ENCODE measurements around the gene SMPX.

Gene SMPX

GRCh38 chrX:21744060-21744459, 13.9 kb downstream of the SMPX start:
- DNase-seq (ENCODE audit: low read depth, low spot score) = no peak

DNA sequence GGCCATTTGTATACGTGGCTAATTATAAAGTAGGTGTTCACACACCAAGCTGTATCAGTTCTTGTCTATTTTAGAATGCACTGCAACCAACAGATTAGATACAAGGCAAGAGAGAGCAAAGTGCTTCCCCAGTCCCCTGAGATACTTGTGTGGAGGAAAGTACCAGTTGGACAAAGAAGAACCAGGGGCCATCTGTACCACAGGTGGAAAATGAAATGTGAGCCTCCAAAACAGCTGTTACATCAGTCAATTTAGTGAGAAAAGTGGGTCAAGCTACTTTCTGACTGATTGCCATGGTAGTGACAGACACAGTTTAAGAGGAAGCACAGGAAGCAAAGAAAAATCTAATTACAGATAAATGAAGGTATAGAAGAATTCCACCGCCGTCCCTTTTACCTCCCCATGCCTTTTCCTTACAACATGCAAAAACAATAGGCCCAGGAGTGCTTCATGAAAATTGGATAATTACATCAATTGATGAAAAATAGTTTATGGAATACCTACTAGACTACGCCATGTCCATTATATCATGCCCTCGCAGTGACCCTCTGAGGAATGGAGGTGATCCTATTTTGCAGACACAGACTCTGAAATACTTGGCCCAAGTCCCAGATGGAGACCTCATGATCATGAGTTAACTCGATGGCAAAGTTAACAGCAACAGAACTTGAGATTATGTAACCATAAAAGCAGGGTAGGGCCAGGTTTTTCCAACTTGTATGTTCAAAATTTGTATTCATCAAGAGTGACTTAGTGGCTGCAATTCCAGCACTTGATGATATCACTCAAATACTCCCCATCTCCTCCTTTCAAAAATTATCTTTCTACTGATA, 15.8 kb downstream of the SMPX start:
- no peak for DNase-seq (ENCODE audit: low read depth, low spot score)

DNA sequence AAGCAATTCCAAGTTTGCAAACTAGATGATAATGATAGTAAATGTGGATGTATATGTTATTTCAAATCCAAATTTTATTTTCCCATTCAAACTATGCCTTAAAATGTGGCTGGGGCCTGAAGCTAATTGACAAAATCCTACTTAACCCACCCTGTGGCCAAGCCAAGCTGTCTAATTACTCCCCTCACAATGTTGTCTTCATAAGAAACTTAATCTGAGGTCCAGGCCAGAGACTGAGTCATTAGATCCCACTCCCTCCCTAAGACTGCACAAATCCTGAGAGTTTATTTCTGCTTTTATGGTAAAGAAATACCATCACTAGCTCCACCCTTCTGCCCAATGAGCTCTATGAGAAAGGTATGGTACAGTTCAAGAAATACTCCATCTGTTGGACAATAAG, 16.6 kb downstream of the SMPX start:
- DNase-seq (ENCODE audit: low read depth, low spot score) = no peak

DNA sequence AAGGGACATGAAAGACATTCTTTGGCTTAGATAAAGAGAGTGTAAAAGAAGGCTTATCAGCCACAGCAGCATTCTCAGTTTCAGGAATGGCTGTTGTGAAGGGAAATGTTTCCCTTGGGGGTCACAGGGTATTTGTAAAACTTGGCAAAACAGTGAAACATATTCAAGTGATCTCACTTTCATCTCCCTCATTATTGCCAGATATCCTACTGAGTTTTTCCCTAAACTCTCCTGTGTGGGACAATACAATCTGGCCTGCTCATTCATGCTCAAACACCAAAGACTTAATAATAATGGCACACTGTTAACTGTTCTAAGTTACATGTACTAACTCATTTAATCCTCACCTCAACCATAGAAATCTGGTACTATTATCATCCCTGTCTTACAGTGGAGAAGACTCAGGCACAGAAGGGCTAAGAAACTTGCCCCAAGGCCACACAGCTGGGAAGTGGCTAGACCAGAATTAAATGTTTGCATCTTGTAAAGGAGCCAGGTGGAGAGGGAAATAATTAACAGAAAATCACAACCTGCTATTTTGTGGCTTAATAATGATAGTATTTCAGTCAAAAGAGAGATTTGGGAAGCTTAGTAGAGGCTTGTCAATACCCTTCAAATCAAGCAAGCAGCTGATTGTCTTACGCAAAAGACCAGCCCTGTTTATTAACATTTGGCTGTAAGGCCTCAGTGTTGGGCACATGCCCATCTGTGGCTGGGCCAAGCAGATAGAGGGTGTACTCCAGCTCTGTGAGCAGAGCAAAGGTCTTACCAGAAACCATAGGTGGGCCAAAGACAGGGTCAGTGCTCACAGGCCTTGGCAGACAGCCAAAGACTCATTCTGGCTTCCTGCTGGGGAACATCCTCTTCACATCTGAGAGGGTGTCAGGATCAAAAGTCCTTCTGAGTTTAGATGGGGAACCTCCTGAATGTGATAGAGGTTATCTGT, 17.3 kb downstream of the SMPX start:
- no peak for DNase-seq (ENCODE audit: low read depth, low spot score)

DNA sequence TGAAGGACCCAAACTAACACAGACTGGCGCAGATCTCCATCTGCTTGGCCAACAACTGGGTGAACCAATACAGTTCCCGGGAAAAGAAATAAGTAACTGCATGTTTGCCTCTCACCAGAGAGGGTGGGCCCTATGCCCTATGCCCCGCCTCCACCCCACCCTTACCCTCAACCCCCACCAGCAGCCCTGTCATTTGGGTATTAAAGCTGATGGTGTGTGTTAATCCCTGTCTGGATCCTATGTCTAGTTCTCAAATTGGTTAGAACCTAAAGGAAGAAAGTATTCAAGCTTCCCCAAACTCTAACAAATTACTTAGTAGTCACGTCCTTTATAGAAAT, 19.0 kb downstream of the SMPX start:
- DNase-seq (ENCODE audit: low read depth, low spot score) = no peak

DNA sequence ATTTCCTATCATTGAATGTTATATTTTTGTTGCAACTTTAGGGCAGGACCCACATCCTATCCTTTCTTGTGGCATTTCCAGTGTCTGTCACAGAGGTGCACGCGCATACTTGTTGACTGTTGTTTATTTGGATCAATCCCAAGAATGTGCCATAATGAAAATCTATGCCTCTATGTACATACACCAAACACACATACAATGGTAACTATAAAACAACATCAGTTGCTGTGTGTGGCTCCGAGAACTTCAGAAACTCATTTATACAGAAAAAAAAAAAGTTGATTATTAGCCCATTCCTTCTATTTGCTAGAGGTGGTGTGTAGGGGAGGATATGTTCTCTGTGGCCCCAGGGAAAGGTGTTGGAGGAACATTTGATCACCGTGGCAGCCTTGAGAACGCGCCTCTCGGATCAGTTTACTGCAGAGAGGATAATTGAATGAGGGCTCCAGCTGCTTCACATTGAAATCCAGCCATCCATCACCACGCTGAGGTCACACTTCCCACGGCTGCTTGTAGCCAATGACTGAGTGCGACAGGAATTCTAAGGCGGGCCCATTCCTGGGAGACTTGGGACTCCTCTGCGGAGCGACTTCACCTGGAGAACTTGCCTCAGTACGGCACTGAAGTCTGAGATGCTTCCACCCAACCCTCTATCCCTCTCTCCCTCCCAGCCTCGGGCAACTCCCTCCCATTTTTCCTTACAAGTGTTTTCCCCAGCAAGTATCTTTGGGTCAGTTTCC, 19.5 kb downstream of the SMPX start:
- DNase-seq (ENCODE audit: low read depth, low spot score) = no peak

DNA sequence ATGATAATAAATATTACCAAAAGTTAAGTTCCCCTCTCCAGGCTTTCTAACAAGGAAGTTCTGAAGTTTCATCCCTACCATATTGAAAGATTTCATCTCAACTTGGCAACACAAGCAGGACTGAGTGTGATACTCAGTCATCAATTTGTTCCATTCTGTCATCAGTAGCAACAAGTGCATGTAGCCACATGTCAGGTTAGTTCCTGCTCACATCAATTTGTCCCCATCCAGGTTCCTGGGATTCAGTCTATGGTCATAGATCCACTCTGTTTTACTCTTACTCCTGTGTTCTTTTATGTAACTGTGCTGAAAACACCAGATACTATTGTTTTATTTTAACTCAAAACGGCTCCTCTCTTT, 22.2 kb downstream of the SMPX start:
- DNase-seq (ENCODE audit: low read depth, low spot score) = no peak

DNA sequence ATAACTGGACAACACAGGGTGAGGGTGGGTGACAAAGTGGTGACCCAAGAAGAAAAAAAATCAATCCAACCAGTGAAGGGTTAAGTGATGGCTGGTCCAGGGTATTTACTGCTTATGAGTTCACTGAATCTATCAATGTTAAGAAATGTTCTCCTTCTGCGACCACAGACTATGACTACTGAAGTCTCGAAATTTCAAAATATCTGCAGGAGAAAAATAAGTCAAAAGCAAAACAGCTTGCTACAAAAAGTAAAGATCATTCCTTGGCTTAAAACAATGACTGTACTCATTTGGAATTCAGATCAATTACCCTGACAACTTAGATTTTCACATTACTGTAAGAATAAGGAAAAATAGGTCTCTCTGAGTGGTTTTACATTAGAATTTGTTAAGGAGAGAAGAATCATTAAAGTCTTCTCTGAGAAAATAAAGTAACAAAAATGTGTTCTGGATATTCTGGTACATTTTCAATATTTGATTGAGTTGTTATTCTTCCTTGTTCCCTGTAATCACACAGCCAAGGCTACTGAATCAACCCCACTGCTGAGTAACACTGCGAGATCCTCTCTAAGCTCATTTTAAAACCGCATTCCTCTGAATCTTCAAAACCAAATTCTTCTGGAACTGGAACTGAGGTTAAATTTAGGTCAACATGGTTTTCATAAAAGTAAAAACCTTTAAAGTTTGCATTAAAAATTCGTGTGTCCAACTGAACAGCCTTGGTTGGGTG, 22.7 kb downstream of the SMPX start:
- no peak for DNase-seq (ENCODE audit: low read depth, low spot score)

DNA sequence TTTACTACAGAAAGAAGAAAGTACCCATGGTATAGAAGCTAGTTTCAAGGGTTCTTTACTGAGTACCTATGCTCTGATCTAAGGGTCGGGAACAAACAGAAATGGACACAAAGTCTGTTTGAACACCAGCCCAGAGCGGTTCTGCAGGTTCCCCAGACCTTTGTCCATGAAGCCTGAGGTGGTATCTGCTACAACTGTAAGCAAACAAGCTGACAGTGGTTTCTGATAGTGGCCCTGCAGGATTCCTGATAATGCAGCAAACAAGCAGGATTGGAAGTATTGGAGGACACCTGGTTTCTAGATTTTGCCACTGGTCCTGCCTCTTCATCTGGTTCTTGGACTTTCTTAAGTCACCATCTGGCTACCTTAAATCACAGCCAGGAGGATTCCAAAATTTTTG, 23.7 kb downstream of the SMPX start:
- no peak for DNase-seq (ENCODE audit: low read depth, low spot score)

GRCh38 chrX:21733705-21734104, 24.2 kb downstream of the SMPX start:
- no peak for DNase-seq (ENCODE audit: low read depth, low spot score)

DNA sequence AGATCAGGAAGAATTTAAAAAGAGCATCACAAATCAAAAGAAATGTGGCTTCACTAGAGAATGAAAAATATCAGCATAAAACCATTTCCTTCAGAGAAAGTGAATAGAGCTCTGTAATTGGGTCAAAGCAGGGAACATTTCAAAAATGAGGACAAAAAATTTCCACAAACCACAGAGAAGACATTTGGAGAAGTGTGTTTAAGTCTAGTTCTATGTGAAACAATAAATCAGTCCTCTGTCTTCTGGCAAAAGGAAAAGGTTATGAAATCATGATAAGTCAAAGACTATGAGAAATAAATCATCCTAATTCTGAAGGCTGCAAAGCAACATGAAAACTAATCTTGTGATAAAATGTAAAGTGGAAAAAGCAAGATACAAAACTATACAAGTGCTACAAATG, 27.9 kb downstream of the SMPX start:
- DNase-seq (ENCODE audit: low read depth, low spot score) = no peak

- no peak for DNase-seq (ENCODE audit: low read depth, low spot score)
Observed at GRCh38 chrX:21728276-21728968, 29.5 kb downstream of the SMPX start.

DNA sequence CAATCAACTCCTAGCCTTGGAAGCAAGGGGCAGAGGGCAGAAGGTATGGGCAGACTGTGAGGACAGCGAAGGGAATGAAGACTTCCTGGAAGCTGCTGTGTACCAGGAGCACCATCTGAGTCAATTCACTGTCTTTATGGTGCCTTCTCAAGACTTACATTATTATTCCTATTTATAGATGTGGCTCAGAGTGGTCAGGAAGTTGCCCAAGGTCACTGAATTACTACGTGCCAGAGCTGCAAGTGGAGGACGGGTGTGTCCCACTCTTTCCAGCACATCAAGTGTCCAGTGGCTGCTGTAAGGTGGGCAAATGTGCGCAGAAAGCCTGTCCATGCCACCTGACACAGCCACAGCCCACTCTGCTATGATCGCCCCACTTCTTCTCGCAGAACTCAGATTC, 32.0 kb downstream of the SMPX start:
- no peak for DNase-seq (ENCODE audit: low read depth, low spot score)

GRCh38 chrX:21725496-21725895, 32.4 kb downstream of the SMPX start:
- DNase-seq (ENCODE audit: low read depth, low spot score) = no peak

DNA sequence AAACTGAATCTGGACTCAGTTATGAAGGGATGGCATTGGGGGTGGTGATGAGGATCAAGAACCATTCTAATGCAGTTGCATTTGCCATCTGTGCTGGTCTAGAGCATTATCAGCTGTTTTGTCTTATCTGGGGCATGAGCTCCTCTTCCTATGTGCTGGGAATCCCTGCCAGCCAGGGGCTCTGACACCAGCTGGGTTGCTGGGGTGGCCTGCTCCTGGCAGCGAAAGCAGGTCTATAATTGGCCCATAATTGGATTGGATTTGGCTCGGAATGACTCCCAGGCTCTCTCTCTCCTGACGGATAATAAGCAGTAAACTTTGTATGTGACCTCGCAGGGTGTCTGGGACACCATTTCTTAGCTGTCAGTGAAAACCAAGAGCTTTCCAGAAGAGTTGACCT, 34.1 kb downstream of the SMPX start:
- DNase-seq (ENCODE audit: low read depth, low spot score) = no peak

GRCh38 chrX:21723084-21723483, 34.8 kb downstream of the SMPX start:
- no peak for DNase-seq (ENCODE audit: low read depth, low spot score)

DNA sequence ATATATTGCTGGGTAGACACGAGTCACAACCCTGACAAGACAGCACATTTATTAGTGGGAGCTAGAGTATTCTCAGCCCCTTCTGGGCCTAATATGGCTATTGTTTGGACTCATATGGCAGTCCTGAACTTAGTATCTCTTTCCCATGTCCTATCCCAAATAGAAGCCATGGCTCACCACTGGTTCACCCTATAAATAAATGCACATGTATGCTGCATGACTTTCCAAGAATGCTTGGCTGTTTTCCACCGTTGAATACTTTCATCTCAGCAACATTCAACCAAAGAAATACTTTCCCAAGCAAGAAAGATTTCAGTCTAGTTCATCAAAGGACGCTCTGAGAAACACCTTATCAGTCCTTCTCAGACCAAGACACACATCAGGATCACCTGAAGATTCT, 36.7 kb downstream of the SMPX start:
- DNase-seq (ENCODE audit: low read depth, low spot score) = no peak

- DNase-seq (ENCODE audit: low read depth, low spot score) = no peak
Observed at GRCh38 chrX:21718575-21718974, 39.3 kb downstream of the SMPX start.

DNA sequence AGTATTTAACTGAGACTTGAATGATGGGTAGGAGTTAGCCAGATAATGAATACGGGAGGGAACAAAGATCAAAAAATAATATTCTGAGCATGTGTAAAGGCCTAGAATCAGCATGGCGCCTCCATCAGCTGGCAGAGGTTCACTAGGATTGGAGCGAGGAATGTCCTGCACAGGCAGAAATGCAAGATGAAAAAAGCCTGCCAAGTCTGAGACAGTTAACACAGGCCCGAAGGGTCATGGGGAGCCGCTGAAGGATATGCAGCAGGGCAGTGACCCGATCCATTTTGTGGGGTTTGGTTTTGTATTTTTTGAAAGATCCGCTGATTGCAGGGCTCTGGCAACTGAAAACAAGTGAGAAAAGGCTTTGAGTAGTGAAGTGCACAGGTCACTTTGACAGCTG, 40.1 kb downstream of the SMPX start:
- DNase-seq (ENCODE audit: low read depth, low spot score) = no peak

GRCh38 chrX:21715825-21716224, 42.1 kb downstream of the SMPX start:
- no peak for DNase-seq (ENCODE audit: low read depth, low spot score)

DNA sequence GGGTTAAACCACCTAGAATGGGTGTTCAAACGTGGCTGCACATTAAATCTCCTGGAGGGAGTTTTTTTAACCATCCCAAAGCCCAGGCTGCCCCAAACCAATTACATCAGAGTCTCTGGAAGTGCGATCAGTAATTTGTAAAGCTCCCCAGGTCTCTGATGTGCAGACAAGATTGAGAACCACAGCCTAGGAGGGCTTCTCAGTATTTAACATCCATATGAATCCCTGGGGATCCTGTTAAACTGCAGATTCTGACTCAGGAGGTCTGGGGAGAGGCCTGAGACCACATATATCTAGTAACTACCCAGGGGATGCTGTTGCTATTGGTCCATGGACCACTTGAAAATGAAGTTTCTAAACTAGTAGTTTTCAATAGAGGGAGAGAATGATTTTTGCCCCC, 42.6 kb downstream of the SMPX start:
- no peak for DNase-seq (ENCODE audit: low read depth, low spot score)
